Measurements from ENCODE around the gene SLC12A7. TPM values are rescaled to one million over a fixed set of nuclear protein-coding genes. Genes with fewer than 3 reads are reported as not detected.

Gene SLC12A7
- total RNA-seq, 1 donor from 2014 or later = 101 TPM

- Histone ChIP-seq H3K27ac (no peak overlapping the region), H3K4me3 (no peak overlapping the region), H3K36me3 (peaks cover 29 to 38% of the 10 kb centered on the region in 2 donors), H3K27me3 (no peaks in the 10 kb centered on the region), H3K9me3 (no peaks in the 10 kb centered on the region), H3K4me1 (no peaks in the 10 kb centered on the region)
- DNase-seq (ENCODE audit: low spot score in 2 of 2) = no peak
- intact Hi-C loops (cut with DNase I) = no loop called here
- TF ChIP-seq CTCF (IDR thresholded peaks at IDR 0.05) = no peak
These were observed 52.6 kb downstream of the SLC12A7 start for GRCh38 chr5:1058988-1059883.

- no peak for DNase-seq (ENCODE audit: low spot score in 2 of 2)
- Histone ChIP-seq H3K4me3 (no peak overlapping the region), H3K27ac (no peak overlapping the region), H3K9me3 (no peaks in the 10 kb centered on the region), H3K27me3 (no peaks in the 10 kb centered on the region), H3K4me1 (no peaks in the 10 kb centered on the region), H3K36me3 (peaks cover 24 to 36% of the 10 kb centered on the region in 2 donors)
- intact Hi-C loops (cut with DNase I) = no loop called here
- no peak for TF ChIP-seq CTCF (IDR thresholded peaks at IDR 0.05)
These were observed 53.5 kb downstream of the SLC12A7 start for GRCh38 chr5:1058083-1058945.

GRCh38 chr5:1057485-1058082, 54.3 kb downstream of the SLC12A7 start:
- no peak overlapping the region for H3K4me3 ChIP-seq
- H3K36me3 ChIP-seq = peaks cover 24 to 43% of the 10 kb centered on the region in 2 donors
- H3K27me3 ChIP-seq = no peaks in the 10 kb centered on the region
- H3K27ac ChIP-seq = no peak overlapping the region
- intact Hi-C loops (cut with DNase I) = no loop called here
- H3K4me1 ChIP-seq = no peaks in the 10 kb centered on the region
- no peaks in the 10 kb centered on the region for H3K9me3 ChIP-seq
- no peak for DNase-seq (ENCODE audit: low spot score in 2 of 2)
- TF ChIP-seq CTCF (IDR thresholded peaks at IDR 0.05) = no peak

GRCh38 chr5:1056611-1057484, 55.0 kb downstream of the SLC12A7 start:
- Histone ChIP-seq H3K4me1 (no peaks in the 10 kb centered on the region), H3K4me3 (no peak overlapping the region), H3K27me3 (no peaks in the 10 kb centered on the region), H3K36me3 (peaks cover 24 to 47% of the 10 kb centered on the region in 2 donors), H3K27ac (no peak overlapping the region), H3K9me3 (no peaks in the 10 kb centered on the region)
- no peak for DNase-seq (ENCODE audit: low spot score in 2 of 2)
- TF ChIP-seq CTCF (IDR thresholded peaks at IDR 0.05) = no peak
- intact Hi-C loops (cut with DNase I) = no loop called here

Measured in ascending aorta (tissue), 2 donors.